SU-DHL-6 (cell line): ENCODE data around the gene MYH7B.

Experiments
- EZH2phosphoT487 ChIP-seq: fragments of 200-600 bp; sonication (generic), shearing (Covaris generic); conservative IDR thresholded peaks from 2 replicates; pipeline ENCODE4 v1.6.1; 2018; ENCODE audit warnings: mild to moderate bottlenecking, antibody characterized with exemption, low read length, moderate library complexity, mixed read lengths
- TF ChIP-seq, protein P1 (sequence below): fragments of 200-600 bp; sonication (generic); IDR thresholded peaks from one replicate; pipeline ENCODE4 v1.5.1; 2017; ENCODE audit warnings: antibody characterized with exemption, mild to moderate bottlenecking, low read length, moderate library complexity; ENCODE audit not compliant: insufficient read depth, poor library complexity, severe bottlenecking

DNA sequence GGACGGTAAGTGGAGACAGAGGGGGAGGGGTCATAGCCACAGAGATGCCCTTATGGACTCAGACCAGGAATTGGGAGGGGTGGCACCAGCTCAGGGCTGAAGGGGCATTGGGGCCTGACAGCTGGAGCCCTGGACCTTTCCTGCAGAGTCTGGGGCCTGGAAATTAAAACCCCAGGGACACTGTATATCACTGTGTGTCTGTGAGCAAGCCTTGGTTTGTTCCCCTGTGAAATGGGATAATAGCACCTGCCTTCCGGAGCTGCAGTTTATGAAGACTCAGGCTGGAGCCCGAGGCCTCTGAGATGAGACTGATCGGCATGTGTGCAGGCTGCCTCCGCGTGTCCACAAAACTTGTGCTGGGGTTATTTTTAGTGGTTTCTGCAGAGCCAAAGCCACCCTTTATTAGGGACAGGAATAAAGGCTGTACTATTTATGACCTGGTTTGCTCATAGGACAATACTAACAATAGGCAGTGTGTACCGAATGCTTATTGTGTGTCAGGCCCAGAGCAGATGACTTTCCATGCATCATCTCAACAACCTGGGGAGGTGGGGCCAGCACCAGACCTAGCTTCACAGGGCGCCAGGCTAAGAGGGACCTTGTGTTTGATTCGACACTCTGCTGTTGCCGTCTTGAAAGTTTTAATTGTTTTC, 22.6 kb downstream of the MYH7B start:
- TF ChIP-seq, protein P1, sequence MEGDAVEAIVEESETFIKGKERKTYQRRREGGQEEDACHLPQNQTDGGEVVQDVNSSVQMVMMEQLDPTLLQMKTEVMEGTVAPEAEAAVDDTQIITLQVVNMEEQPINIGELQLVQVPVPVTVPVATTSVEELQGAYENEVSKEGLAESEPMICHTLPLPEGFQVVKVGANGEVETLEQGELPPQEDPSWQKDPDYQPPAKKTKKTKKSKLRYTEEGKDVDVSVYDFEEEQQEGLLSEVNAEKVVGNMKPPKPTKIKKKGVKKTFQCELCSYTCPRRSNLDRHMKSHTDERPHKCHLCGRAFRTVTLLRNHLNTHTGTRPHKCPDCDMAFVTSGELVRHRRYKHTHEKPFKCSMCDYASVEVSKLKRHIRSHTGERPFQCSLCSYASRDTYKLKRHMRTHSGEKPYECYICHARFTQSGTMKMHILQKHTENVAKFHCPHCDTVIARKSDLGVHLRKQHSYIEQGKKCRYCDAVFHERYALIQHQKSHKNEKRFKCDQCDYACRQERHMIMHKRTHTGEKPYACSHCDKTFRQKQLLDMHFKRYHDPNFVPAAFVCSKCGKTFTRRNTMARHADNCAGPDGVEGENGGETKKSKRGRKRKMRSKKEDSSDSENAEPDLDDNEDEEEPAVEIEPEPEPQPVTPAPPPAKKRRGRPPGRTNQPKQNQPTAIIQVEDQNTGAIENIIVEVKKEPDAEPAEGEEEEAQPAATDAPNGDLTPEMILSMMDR, result no peak
- no peak for TF ChIP-seq EZH2phosphoT487
